DND-41 (cell line): ENCODE measurements around the gene TECPR2.

Experiments used
- ATAC-seq: fragments of 200-7000 bp; cut with Tn5 transposase; 3 replicates; pipeline ENCODE4 v1.9.1; 2021; ENCODE audit warnings: low read depth; ENCODE audit not compliant: insufficient read depth
- DNase-seq: peaks from one replicate; pipeline ENCODE4 v3.0.0-alpha.2; 2020
- H2AFZ ChIP-seq: 2 replicates; pipeline ENCODE4 v1.6.0; 2012; ENCODE audit warnings: low read depth, low read length
- H3K27ac ChIP-seq: 2 replicates; pipeline ENCODE4 v1.5.1; 2012; ENCODE audit warnings: low read length, inconsistent platforms
- H3K27me3 ChIP-seq: fragments of 200-600 bp; sonication (generic); 2 replicates; pipeline ENCODE4 v1.6.0; 2012; ENCODE audit warnings: low read length, mild to moderate bottlenecking, inconsistent platforms; ENCODE audit not compliant: insufficient read depth, poor library complexity
- H3K36me3 ChIP-seq: 2 replicates; pipeline ENCODE4 v1.5.1; 2012; ENCODE audit warnings: low read length, inconsistent platforms; ENCODE audit not compliant: insufficient read depth
- H3K4me1 ChIP-seq: 2 replicates; pipeline ENCODE4 v1.5.1; 2012; ENCODE audit warnings: mild to moderate bottlenecking, low read length; ENCODE audit not compliant: insufficient read depth
- H3K4me2 ChIP-seq: 2 replicates; pipeline ENCODE4 v1.6.0; 2012; ENCODE audit warnings: mild to moderate bottlenecking, moderate library complexity, low read length, inconsistent platforms; ENCODE audit not compliant: insufficient read depth
- H3K4me3 ChIP-seq, 2 experiments: fragments of 200-600 bp in 1 of 2; shearing (Covaris generic) in 1 of 2; 2 replicates each; pipeline ENCODE4 v1.5.1; 2012 to 2016; ENCODE audit warnings: inconsistent platforms in 2 of 2, low read length in 2 of 2, mild to moderate bottlenecking in 2 of 2, low read depth in 1 of 2, moderate library complexity in 1 of 2
- H3K79me2 ChIP-seq: 2 replicates; pipeline ENCODE4 v1.6.0; 2012; ENCODE audit warnings: low read length, inconsistent platforms; ENCODE audit not compliant: insufficient read depth
- H3K9ac ChIP-seq: 2 replicates; pipeline ENCODE4 v1.6.0; 2012; ENCODE audit warnings: low read depth, mild to moderate bottlenecking, inconsistent platforms, low read length, moderate library complexity
- H3K9me3 ChIP-seq: 2 replicates; pipeline ENCODE4 v1.5.1; 2012; ENCODE audit warnings: low read length, moderate library complexity, mild to moderate bottlenecking, inconsistent platforms; ENCODE audit not compliant: insufficient read depth, severe bottlenecking
- H4K20me1 ChIP-seq: 2 replicates; pipeline ENCODE4 v1.6.0; 2012; ENCODE audit warnings: low read length; ENCODE audit not compliant: insufficient read depth
- CTCF ChIP-seq: IDR thresholded peaks from 2 replicates; pipeline ENCODE4 v1.5.1; 2012; ENCODE audit warnings: borderline replicate concordance, low read length, moderate library complexity, mild to moderate bottlenecking; ENCODE audit not compliant: poor library complexity, severe bottlenecking; ENCODE audit errors: extremely low read depth
- EZH2 ChIP-seq: IDR thresholded peaks from 3 replicates; pipeline ENCODE4 v1.6.1; 2012; ENCODE audit warnings: borderline replicate concordance, low read depth, mild to moderate bottlenecking, moderate library complexity, low read length, inconsistent platforms; ENCODE audit not compliant: severe bottlenecking

TECPR2 gene

DNA sequence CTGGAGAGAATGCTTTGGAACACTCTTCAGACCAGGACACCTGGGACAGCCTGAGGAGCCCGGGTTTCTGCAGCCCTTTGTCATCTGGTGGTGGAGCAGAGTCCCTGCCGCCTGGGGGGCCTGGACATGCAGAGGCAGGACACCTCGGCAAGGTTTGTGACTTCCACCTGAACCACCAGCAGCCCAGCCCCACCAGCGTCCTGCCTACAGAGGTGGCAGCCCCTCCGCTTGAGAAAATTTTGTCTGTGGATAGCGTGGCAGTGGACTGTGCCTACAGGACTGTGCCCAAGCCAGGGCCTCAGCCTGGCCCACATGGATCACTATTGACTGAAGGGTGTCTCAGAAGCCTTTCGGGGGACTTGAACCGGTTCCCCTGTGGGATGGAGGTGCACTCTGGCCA, 21.2 kb upstream of the TECPR2 start:
- H3K4me1 ChIP-seq: no peaks in the 10 kb centered on the region
- DNase-seq: no peak
- ATAC-seq: no peak
- H2AFZ ChIP-seq: no peak overlapping the region
- no peaks in the 10 kb centered on the region for H3K79me2 ChIP-seq
- H3K9ac ChIP-seq: no peak overlapping the region
- H3K9me3 ChIP-seq: no peaks in the 10 kb centered on the region
- no peaks in the 10 kb centered on the region for H4K20me1 ChIP-seq
- H3K27ac ChIP-seq: no peak overlapping the region
- H3K36me3 ChIP-seq: peaks cover 74% of the 10 kb centered on the region
- no peak overlapping the region for H3K4me3 ChIP-seq
- H3K4me2 ChIP-seq: no peak overlapping the region
- no peaks in the 10 kb centered on the region for H3K27me3 ChIP-seq
- TF ChIP-seq CTCF (no peak), EZH2 (no peak)

GRCh38 chr14:102342238-102342637, 20.5 kb upstream of the TECPR2 start:
- Histone ChIP-seq H4K20me1 (no peaks in the 10 kb centered on the region), H3K9ac (no peak overlapping the region), H3K79me2 (no peaks in the 10 kb centered on the region), H3K4me1 (no peaks in the 10 kb centered on the region), H3K4me2 (no peak overlapping the region), H2AFZ (no peak overlapping the region), H3K4me3 (no peak overlapping the region), H3K27ac (no peak overlapping the region), H3K27me3 (no peaks in the 10 kb centered on the region), H3K9me3 (no peaks in the 10 kb centered on the region), H3K36me3 (peaks cover 72% of the 10 kb centered on the region)
- ATAC-seq (no peak), DNase-seq (no peak)
- TF ChIP-seq EZH2 (no peak), CTCF (no peak)

- H3K27me3 ChIP-seq: no peaks in the 10 kb centered on the region
- no peak for ATAC-seq
- peaks cover 72% of the 10 kb centered on the region for H3K36me3 ChIP-seq
- H4K20me1 ChIP-seq: no peaks in the 10 kb centered on the region
- no peak overlapping the region for H3K27ac ChIP-seq
- no peaks in the 10 kb centered on the region for H3K9me3 ChIP-seq
- H3K9ac ChIP-seq: no peak overlapping the region
- H3K4me3 ChIP-seq: no peak overlapping the region
- no peak overlapping the region for H3K4me2 ChIP-seq
- no peaks in the 10 kb centered on the region for H3K79me2 ChIP-seq
- H3K4me1 ChIP-seq: no peaks in the 10 kb centered on the region
- H2AFZ ChIP-seq: no peak overlapping the region
- TF ChIP-seq CTCF: no peak
- TF ChIP-seq EZH2: no peak
- DNase-seq: no peak
These were observed 18.7 kb upstream of the TECPR2 start for GRCh38 chr14:102344084-102344483.

GRCh38 chr14:102344485-102344884, 18.3 kb upstream of the TECPR2 start:
- Histone ChIP-seq H3K27me3 (no peaks in the 10 kb centered on the region), H3K9ac (no peak overlapping the region), H3K9me3 (no peaks in the 10 kb centered on the region), H3K79me2 (no peaks in the 10 kb centered on the region), H3K4me1 (no peaks in the 10 kb centered on the region), H3K4me2 (no peak overlapping the region), H3K27ac (no peak overlapping the region), H4K20me1 (no peaks in the 10 kb centered on the region), H3K4me3 (no peak overlapping the region), H2AFZ (no peak overlapping the region), H3K36me3 (peaks cover 73% of the 10 kb centered on the region)
- ATAC-seq (no peak), DNase-seq (no peak)
- TF ChIP-seq EZH2 (no peak), CTCF (no peak)
